Stomach (tissue), 9 donors: ENCODE measurements around the gene DCAF10. TPM values are rescaled to one million over a fixed set of nuclear protein-coding genes. Genes with fewer than 3 reads are reported as not detected.
"Not testable (repeated sequence)": the region's sequence is repeated elsewhere in the genome, so short reads cannot be mapped to it uniquely, and the experiment has no call there.

Experiments
- DNase-seq, 2 donors: peaks; one replicate each; pipeline versions ENCODE4 v3.0.0 to v3.0.0-alpha.2; 2013 to 2019
- H3K27ac ChIP-seq, 5 donors: fragments of 200-600 bp in 4 of 5; sonication (generic) in 4 of 5; one replicate each; pipeline ENCODE4 v1.5.1; 2013 to 2019; ENCODE audit warnings: mild to moderate bottlenecking in 1 of 5, moderate library complexity in 1 of 5
- H3K27me3 ChIP-seq, 3 donors: fragments of 200-600 bp; sonication (generic); one replicate each; pipeline ENCODE4 v1.5.1; 2017 to 2019; ENCODE audit warnings: mixed run types in 1 of 3
- H3K36me3 ChIP-seq, 4 donors: fragments of 200-600 bp; sonication (generic); 1 replicate in 3 of 4; 2 replicates in 1 of 4; pipeline ENCODE4 v1.5.1; 2016 to 2019
- H3K4me1 ChIP-seq, 4 donors: fragments of 200-600 bp; sonication (generic); one replicate each; pipeline ENCODE4 v1.5.1; 2016 to 2019
- H3K4me3 ChIP-seq, 4 donors: fragments of 200-600 bp; sonication (generic) in 3 of 4; one replicate each; pipeline ENCODE4 v1.5.1; 2016 to 2019; ENCODE audit warnings: mild to moderate bottlenecking in 1 of 4
- H3K9me3 ChIP-seq, 4 donors: fragments of 200-600 bp; sonication (generic); one replicate each; pipeline ENCODE4 v1.5.1; 2016 to 2019
- EP300 ChIP-seq: sonication (generic); formaldehyde crosslinking; IDR thresholded peaks from one replicate; pipeline ENCODE4 v1.6.1; 2017; ENCODE audit warnings: antibody characterized with exemption
- POLR2A ChIP-seq, 4 donors: fragments of 450-650 bp; IDR thresholded peaks; one replicate each; pipeline ENCODE4 v1.6.1; 2016; ENCODE audit warnings: antibody characterized with exemption in 4 of 4, control low read depth in 2 of 4, mild to moderate bottlenecking in 1 of 4, moderate library complexity in 1 of 4
- POLR2AphosphoS5 ChIP-seq, 3 donors: sonication (generic); formaldehyde crosslinking; IDR thresholded peaks; one replicate each; pipeline ENCODE4 v1.6.1; 2016; ENCODE audit warnings: antibody characterized with exemption in 3 of 3
- WGBS, 5 donors: extraction: QIAGEN DNeasy Blood & Tissue Kit in 3 of 5; methylation state at CpG; one replicate each; pipeline versions ENCODE4 v1.1.5 to v1.1.7; 2013 to 2018; 5-methylcytosine and 5-hydroxymethylcytosine counted together
- intact Hi-C: fragments of 100-400 bp; cut with DNase I; formaldehyde crosslinking; loops from one replicate; pipeline ENCODE4 v1.15.1; 2023; ENCODE audit warnings: low total_unique reads
- polyA plus RNA-seq, 3 donors: library from polyadenylated mRNA; stranded (reverse); fragments of 200-250 nt; gene quantifications; one replicate each; pipeline ENCODE4 v1.2.3, GENCODE V29; 2013
- total RNA-seq, 5 donors: library from RNA; depleted of rRNA; stranded (reverse); fragments of >200 nt; gene quantifications; one replicate each; pipeline versions ENCODE4 v1.1.0 to v1.2.3, GENCODE V29; 2014 to 2016
- TF ChIP-seq, protein P1 (sequence below), 7 experiments: fragments of 450-650 bp in 4 of 7; fragments of 200-600 bp in 3 of 7; sonication (generic) in 3 of 7; IDR thresholded peaks; one replicate each; pipeline ENCODE4 v1.5.1; 2016 to 2019; ENCODE audit warnings: antibody characterized with exemption in 7 of 7, control low read depth in 2 of 7, mild to moderate bottlenecking in 1 of 7
- donor health status: healthy with polysubstance abuse.
- donor health status: Bipolar disorder and iron deficiency.
- donor health status: healthy.

DCAF10 gene
- total and polyA plus RNA-seq, 8 donors: 5.9 to 39.7 (median 22.1) TPM

DNA sequence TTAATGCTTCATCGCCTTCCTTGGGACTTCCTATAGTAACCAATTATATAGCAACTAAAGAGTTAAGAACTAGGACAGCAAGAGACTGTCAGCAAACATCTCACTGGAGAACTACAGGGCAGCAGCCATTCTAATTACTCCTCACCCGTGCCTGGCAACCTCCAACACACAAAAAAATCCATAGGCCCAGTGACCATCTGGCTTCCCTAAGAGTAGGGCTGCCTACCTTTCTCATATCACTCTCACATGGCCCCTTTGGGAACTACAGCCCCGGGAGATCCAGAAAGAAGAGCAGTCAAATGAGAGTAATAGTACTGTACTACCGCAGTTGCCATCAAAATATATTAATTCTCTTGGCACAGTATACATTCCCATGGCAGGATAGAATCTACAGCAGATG, 5.7 kb downstream of the DCAF10 start:
- peak in 1 of 2 donors; percentile 19 for DNase-seq
- Histone ChIP-seq H3K27ac (no peak overlapping the region), H3K4me1 (peaks cover 14 to 49% (median 31%) of the 10 kb centered on the region in 4 donors), H3K4me3 (no peak overlapping the region), H3K36me3 (peaks cover 0 to 12% (median 3%) of the 10 kb centered on the region in 4 donors), H3K27me3 (no peaks in the 10 kb centered on the region), H3K9me3 (no peaks in the 10 kb centered on the region)
- WGBS, 5 donors: 70 to 75% (median 71%) methylated on average over 4 of the region's 4 CpGs
- intact Hi-C loops: no loop called here
- TF ChIP-seq, protein P1, sequence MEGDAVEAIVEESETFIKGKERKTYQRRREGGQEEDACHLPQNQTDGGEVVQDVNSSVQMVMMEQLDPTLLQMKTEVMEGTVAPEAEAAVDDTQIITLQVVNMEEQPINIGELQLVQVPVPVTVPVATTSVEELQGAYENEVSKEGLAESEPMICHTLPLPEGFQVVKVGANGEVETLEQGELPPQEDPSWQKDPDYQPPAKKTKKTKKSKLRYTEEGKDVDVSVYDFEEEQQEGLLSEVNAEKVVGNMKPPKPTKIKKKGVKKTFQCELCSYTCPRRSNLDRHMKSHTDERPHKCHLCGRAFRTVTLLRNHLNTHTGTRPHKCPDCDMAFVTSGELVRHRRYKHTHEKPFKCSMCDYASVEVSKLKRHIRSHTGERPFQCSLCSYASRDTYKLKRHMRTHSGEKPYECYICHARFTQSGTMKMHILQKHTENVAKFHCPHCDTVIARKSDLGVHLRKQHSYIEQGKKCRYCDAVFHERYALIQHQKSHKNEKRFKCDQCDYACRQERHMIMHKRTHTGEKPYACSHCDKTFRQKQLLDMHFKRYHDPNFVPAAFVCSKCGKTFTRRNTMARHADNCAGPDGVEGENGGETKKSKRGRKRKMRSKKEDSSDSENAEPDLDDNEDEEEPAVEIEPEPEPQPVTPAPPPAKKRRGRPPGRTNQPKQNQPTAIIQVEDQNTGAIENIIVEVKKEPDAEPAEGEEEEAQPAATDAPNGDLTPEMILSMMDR (IDR thresholded peaks at IDR 0.05): no peak
- TF ChIP-seq POLR2A (IDR thresholded peaks at IDR 0.05) (no peak), POLR2AphosphoS5 (IDR thresholded peaks at IDR 0.05) (no peak), EP300 (no peak)

DNA sequence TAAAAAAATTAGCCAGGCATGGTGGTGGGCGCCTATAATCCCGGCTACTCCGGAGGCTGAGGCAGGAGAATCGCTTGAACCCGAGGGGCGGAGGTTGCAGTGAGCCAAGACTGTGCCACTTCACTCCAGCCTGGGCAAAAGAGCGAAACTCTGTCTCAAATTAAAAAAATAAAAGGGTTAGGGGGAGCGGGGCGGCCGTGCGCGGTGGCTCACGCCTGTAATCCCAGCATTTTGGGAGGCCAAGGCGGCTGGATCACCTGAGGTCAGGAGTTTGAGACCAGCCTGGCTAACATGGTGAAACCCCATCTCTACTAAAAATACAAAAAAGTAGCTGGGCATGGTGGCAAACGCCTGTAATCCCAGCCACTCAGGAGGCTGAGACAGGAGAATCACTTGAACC, 9.1 kb downstream of the DCAF10 start:
- peaks cover 0 to 18% (median 6%) of the 10 kb centered on the region in 4 donors for H3K4me1 ChIP-seq
- H3K4me3 ChIP-seq, H3K27me3 ChIP-seq, H3K27ac ChIP-seq, H3K9me3 ChIP-seq, DNase-seq, intact Hi-C loops: not testable (repeated sequence)
- WGBS, 5 donors: 96 to 99% (median 98%) methylated on average over 15 of the region's 15 CpGs
- peaks cover 0 to 12% (median 3%) of the 10 kb centered on the region in 4 donors for H3K36me3 ChIP-seq

DNA sequence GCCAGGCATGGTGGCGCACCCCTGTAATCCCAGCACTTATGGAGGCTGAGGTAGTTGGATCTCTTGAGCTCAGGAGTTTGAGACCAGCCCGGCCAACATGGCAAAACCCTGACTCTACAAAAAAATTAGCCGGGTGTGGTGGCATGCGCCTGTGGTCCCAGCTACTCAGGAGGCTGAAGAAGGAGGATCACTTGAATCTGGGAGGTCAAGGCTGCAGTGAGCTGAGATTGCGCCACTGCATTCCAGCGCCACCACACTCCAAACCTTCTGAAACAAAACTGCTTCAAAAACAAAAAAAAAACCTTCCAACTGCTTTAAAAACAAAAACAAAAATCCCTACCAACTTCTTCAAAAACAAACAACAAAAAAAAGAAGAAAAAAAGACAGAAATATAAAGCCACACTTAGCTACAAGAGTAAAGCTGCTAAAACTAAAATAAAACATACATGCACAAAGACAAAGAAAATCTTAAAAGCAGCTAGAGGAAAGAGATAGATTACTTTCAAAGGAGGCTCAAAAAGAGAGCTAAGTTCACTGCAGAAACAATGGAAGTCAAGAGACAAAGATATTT, 11.4 kb downstream of the DCAF10 start:
- Histone ChIP-seq H3K4me3 (no peak overlapping the region), H3K36me3 (peaks cover 0 to 12% (median 3%) of the 10 kb centered on the region in 4 donors), H3K9me3 (no peaks in the 10 kb centered on the region), H3K27me3 (no peaks in the 10 kb centered on the region), H3K4me1 (peaks cover 0 to 2% (median 0%) of the 10 kb centered on the region in 4 donors), H3K27ac (no peak overlapping the region)
- no peak for DNase-seq
- no peak for TF ChIP-seq EP300
- no peak for TF ChIP-seq POLR2AphosphoS5 (IDR thresholded peaks at IDR 0.05)
- TF ChIP-seq, protein P1 (IDR thresholded peaks at IDR 0.05): no peak
- TF ChIP-seq POLR2A (IDR thresholded peaks at IDR 0.05): no peak
- 95 to 99% (median 98%) methylated on average over 6 of the region's 6 CpGs for WGBS, 5 donors
- intact Hi-C loops: no loop called here

DNA sequence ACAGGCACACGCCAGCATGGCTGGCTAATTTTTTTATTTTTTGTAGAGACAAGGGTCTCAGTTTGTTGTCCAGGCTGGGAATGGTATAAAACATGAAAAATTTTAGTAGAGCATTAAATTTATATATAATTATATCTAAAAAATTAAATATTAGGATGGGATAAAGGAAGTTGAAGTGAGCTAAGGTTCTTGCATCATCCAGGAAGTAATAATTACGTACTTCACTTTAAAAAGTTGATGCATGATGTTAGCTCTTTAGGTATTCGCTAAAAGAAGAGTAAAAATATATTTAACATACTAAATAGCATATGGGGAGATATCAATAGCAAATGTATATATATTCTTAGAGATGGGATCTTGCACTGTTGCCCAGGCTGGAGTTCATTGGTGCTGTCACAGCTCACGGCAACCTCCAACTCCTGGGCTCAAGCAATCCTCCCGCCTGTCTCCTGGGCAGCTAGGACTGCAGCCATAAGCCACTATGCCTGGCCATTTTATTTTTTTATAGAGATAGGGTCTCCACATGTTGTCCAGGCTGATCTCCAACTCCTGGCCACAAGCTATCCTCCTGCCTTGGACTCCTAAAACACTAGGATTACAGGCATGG, 12.3 kb downstream of the DCAF10 start:
- Histone ChIP-seq H3K4me3 (no peak overlapping the region), H3K27ac (no peak overlapping the region), H3K27me3 (no peaks in the 10 kb centered on the region), H3K9me3 (no peaks in the 10 kb centered on the region), H3K4me1 (no peaks in the 10 kb centered on the region), H3K36me3 (peaks cover 0 to 9% (median 1%) of the 10 kb centered on the region in 4 donors)
- intact Hi-C loops: no loop called here
- WGBS, 5 donors: 87 to 97% (median 95%) methylated on average over 5 of the region's 5 CpGs
- DNase-seq: no peak
- TF ChIP-seq, protein P1 (IDR thresholded peaks at IDR 0.05): no peak
- no peak for TF ChIP-seq POLR2AphosphoS5 (IDR thresholded peaks at IDR 0.05)

DNA sequence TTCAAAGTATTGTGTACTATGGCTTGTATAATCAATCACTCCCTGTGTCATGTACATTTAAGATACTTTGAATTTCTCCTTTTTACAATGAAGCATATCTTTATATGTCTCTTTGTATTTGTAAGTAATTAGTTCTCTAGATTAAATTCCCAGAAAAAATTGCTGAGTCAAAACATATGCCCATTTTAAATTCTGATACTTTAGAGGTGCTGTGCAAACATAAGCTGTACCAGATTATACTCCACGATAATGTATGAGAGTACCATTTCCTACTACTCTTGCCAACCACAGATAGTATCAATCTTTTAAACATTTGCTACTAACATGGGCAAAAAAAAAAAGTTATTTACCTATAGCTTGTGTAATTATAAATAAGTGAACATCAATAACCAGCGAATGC, 18.3 kb downstream of the DCAF10 start:
- Histone ChIP-seq H3K9me3 (no peaks in the 10 kb centered on the region), H3K36me3 (peaks cover 0 to 44% (median 36%) of the 10 kb centered on the region in 4 donors), H3K27ac (no peak overlapping the region), H3K27me3 (no peaks in the 10 kb centered on the region), H3K4me3 (no peak overlapping the region), H3K4me1 (no peaks in the 10 kb centered on the region)
- intact Hi-C loops: no loop called here
- 31 to 53% (median 42%) methylated on average over 2 of the region's 2 CpGs for WGBS, 5 donors
- TF ChIP-seq EP300 (no peak), POLR2A (IDR thresholded peaks at IDR 0.05) (no peak), POLR2AphosphoS5 (IDR thresholded peaks at IDR 0.05) (no peak)
- TF ChIP-seq, protein P1 (IDR thresholded peaks at IDR 0.05): no peak
- no peak for DNase-seq
